Uterus (tissue), 4 donors: ENCODE measurements around the gene PITPNM3. TPM values are rescaled to one million over a fixed set of nuclear protein-coding genes. Genes with fewer than 3 reads are reported as not detected.

Experiments used
- DNase-seq, 2 donors: peaks; one replicate each; pipeline ENCODE4 v3.0.0-alpha.2; 2019 to 2020
- H3K27ac ChIP-seq, 2 donors: fragments of 200-600 bp; sonication (generic); 1 replicate in 1 of 2; 2 replicates in 1 of 2; pipeline ENCODE4 v1.5.1; 2016 to 2018
- H3K27me3 ChIP-seq, 2 donors: fragments of 200-600 bp; sonication (generic); one replicate each; pipeline ENCODE4 v1.5.1; 2018 to 2019; ENCODE audit warnings: control low read depth in 1 of 2
- H3K36me3 ChIP-seq, 2 donors: fragments of 200-600 bp; sonication (generic); one replicate each; pipeline ENCODE4 v1.5.1; 2019; ENCODE audit warnings: control low read depth in 1 of 2
- H3K4me1 ChIP-seq, 2 donors: fragments of 200-600 bp; sonication (generic); one replicate each; pipeline ENCODE4 v1.5.1; 2018 to 2019; ENCODE audit warnings: control low read depth in 1 of 2
- H3K4me3 ChIP-seq, 2 donors: fragments of 200-600 bp; sonication (generic); 1 replicate in 1 of 2; 2 replicates in 1 of 2; pipeline ENCODE4 v1.5.1; 2018 to 2019; ENCODE audit warnings: mild to moderate bottlenecking in 1 of 2
- H3K9me3 ChIP-seq, 2 donors: fragments of 200-600 bp; sonication (generic); one replicate each; pipeline ENCODE4 v1.5.1; 2019; ENCODE audit warnings: control low read depth in 1 of 2
- CTCF ChIP-seq, 4 experiments: fragments of 200-600 bp in 2 of 4; fragments of 450-650 bp in 2 of 4; sonication (generic) in 2 of 4; IDR thresholded peaks; one replicate each; pipeline ENCODE4 v1.5.1; 2016 to 2019; ENCODE audit warnings: antibody characterized with exemption in 4 of 4, mild to moderate bottlenecking in 2 of 4, moderate library complexity in 1 of 4
- POLR2A ChIP-seq, 2 donors: fragments of 450-650 bp; IDR thresholded peaks; one replicate each; pipeline ENCODE4 v1.6.1; 2016; ENCODE audit warnings: antibody characterized with exemption in 2 of 2, mild to moderate bottlenecking in 1 of 2, moderate library complexity in 1 of 2
- intact Hi-C: fragments of 100-400 bp; cut with DNase I; formaldehyde crosslinking; loops from one replicate; pipeline ENCODE4 v1.15.1; 2023; ENCODE audit warnings: low total_unique reads
- total RNA-seq, 4 donors: library from RNA; depleted of rRNA in 3 of 4; stranded (reverse); fragments of >200 nt in 3 of 4; gene quantifications; one replicate each; pipeline versions ENCODE4 v1.1.0 to v1.2.4, GENCODE V29; 2014 to 2023
- donor health status: DM: yes; HTN: yes; CAD: no.

Gene PITPNM3
- total RNA-seq, 4 donors from 2014 or later: 0.59 to 9.3 (median 6.1) TPM

GRCh38 chr17:6561446-6561845 lies 5.1 kb upstream of the PITPNM3 start:
- Histone ChIP-seq H3K27me3 (no peaks in the 10 kb centered on the region), H3K4me3 (no peak overlapping the region), H3K36me3 (no peaks in the 10 kb centered on the region), H3K27ac (no peak overlapping the region), H3K4me1 (no peaks in the 10 kb centered on the region), H3K9me3 (no peaks in the 10 kb centered on the region)
- intact Hi-C loops: no loop called here
- no peak for TF ChIP-seq CTCF (IDR thresholded peaks at IDR 0.05)
- TF ChIP-seq POLR2A (IDR thresholded peaks at IDR 0.05): no peak
- no peak for DNase-seq

DNA sequence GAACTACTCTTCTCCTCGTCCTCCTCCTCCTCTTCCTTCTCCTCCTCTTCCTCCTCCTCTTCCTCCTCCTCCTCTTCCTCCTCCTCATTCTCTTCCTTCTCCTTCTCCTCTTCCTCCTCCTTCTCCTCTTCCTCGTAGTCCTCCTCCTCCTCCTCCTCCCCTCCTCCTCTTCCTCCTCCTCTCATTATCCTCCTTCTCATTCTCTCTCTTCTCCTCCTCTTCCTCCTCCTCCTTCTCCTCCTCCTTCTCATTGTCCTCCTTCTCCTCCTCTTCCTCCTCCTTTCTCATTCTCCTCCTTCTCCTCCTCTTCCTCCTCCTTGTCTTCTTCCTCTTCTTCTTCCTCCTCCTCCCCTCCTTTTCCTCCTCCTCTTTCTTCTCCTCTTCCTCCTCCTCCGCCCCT lies 4.1 kb upstream of the PITPNM3 start:
- H3K36me3 ChIP-seq: no peaks in the 10 kb centered on the region
- H3K27ac ChIP-seq: no peak overlapping the region
- H3K9me3 ChIP-seq: no peaks in the 10 kb centered on the region
- intact Hi-C loops: no loop called here
- H3K27me3 ChIP-seq: no peaks in the 10 kb centered on the region
- TF ChIP-seq POLR2A (IDR thresholded peaks at IDR 0.05) (no peak), CTCF (IDR thresholded peaks at IDR 0.05) (no peak)
- no peak for DNase-seq
- no peak overlapping the region for H3K4me3 ChIP-seq
- H3K4me1 ChIP-seq: peaks cover 0 to under 1% of the 10 kb centered on the region in 2 donors

DNA sequence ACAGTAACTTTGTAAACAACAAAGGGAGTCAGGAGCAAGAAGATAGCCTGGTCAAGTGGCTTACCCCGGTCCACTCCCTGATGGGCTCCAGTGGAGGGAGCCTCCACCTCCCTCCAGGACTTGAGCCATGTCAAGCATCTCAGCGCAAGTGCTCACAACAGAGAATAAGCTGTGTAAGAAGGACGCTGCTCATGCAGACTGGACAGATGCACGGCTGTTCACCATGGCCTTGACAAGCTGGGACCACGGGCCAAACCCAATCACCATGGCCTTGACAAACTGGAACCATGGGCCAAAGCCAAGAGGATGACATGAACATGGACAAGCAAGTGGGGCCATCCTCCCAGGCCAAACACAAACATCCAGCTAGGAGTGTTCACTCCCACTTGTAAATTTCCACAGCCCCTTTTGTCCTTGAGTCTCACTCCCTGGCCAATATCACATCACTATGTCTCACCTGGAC lies 3.4 kb upstream of the PITPNM3 start:
- no peak for DNase-seq
- peaks cover under 1 to 3% of the 10 kb centered on the region in 2 donors for H3K27me3 ChIP-seq
- intact Hi-C loops: no loop called here

DNA sequence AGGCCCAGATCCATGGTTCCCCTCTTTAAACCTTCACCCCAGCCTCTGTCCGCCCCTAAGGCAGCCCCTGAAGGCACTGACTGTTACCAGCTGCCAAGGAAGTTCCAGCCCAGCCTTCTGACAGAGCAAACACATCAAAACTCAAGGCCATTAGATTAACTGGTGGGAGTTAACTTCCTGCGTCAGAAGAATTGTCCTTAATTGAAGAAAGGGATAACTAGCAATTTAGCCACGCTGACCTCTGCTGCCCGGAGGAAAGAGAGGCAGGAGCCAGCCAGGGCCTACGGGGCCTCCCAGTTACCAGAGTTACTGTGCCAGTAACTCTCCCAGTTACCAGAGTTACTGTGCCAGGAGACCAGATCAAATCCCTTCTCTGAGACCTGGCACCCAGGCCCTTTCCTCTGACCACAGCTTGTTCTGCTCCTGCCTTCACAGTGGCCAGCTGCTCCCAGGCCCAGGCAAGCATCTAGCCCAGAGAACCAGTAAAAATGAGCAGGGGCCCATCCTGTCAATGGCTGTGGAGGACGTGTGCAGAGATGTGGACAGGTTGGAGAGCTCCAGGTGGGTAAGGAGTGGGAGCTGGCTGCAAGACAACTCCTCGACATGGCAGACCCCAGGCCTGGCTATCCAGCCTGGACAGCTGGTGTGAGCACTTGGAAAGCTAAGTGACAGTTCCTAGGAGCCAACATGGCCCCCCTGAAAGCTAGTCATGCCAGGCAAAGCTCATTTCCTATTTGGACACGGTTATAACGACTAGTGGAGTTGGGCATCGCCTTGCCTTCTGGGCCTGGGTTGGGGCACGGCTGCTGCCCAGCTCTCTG lies 2.8 kb upstream of the PITPNM3 start:
- intact Hi-C loops: no loop called here
- no peaks in the 10 kb centered on the region for H3K9me3 ChIP-seq
- H3K4me1 ChIP-seq: peaks cover 0 to 6% of the 10 kb centered on the region in 2 donors
- peaks cover 3 to 5% of the 10 kb centered on the region in 2 donors for H3K27me3 ChIP-seq
- H3K27ac ChIP-seq: peak overlapping the region in 1 of 2 donors; percentile 30
- no peak overlapping the region for H3K4me3 ChIP-seq
- no peaks in the 10 kb centered on the region for H3K36me3 ChIP-seq
- TF ChIP-seq POLR2A (IDR thresholded peaks at IDR 0.05) (no peak), CTCF (IDR thresholded peaks at IDR 0.05) (peak in 1 of 4 experiments; percentile 12)
- DNase-seq: no peak

More for the DNA sequence above, 3.4 kb upstream of the PITPNM3 start:
- no peaks in the 10 kb centered on the region for H3K36me3 ChIP-seq
- no peaks in the 10 kb centered on the region for H3K9me3 ChIP-seq
- TF ChIP-seq CTCF (IDR thresholded peaks at IDR 0.05) (no peak), POLR2A (IDR thresholded peaks at IDR 0.05) (no peak)
- H3K27ac ChIP-seq: no peak overlapping the region
- no peak overlapping the region for H3K4me3 ChIP-seq
- H3K4me1 ChIP-seq: peaks cover 0 to 6% of the 10 kb centered on the region in 2 donors

- Histone ChIP-seq H3K36me3 (no peaks in the 10 kb centered on the region), H3K9me3 (no peaks in the 10 kb centered on the region), H3K4me3 (no peak overlapping the region), H3K4me1 (peaks cover 0 to 6% of the 10 kb centered on the region in 2 donors), H3K27ac (no peak overlapping the region), H3K27me3 (peaks cover 3 to 5% of the 10 kb centered on the region in 2 donors)
- DNase-seq: no peak
- TF ChIP-seq CTCF (IDR thresholded peaks at IDR 0.05): no peak
- no peak for TF ChIP-seq POLR2A (IDR thresholded peaks at IDR 0.05)
- intact Hi-C loops: no loop called here
Observed at GRCh38 chr17:6558276-6558675, 1.9 kb upstream of the PITPNM3 start.
